ENCODE results near the gene SNX10. TPM values are rescaled to one million over a fixed set of nuclear protein-coding genes. Genes with fewer than 3 reads are reported as not detected.
A peak's percentile ranks its signal among the peaks of the same experiment; 100 is the strongest.

The SNX10 gene
- total and polyA plus RNA-seq, 8 donors: 7.4 to 75.6 (median 10.3) TPM

GRCh38 chr7:26345202-26345601 lies 53.5 kb downstream of the SNX10 start:
- peaks cover 0 to 25% of the 10 kb centered on the region in 2 donors for H3K36me3 ChIP-seq
- H3K4me1 ChIP-seq: peaks cover 0 to 15% of the 10 kb centered on the region in 2 donors
- intact Hi-C loops (cut with DNase I): no loop called here
- ATAC-seq: no peak
- no peaks in the 10 kb centered on the region for H3K9me3 ChIP-seq
- H3K4me3 ChIP-seq: no peak overlapping the region
- TF ChIP-seq, protein P1, sequence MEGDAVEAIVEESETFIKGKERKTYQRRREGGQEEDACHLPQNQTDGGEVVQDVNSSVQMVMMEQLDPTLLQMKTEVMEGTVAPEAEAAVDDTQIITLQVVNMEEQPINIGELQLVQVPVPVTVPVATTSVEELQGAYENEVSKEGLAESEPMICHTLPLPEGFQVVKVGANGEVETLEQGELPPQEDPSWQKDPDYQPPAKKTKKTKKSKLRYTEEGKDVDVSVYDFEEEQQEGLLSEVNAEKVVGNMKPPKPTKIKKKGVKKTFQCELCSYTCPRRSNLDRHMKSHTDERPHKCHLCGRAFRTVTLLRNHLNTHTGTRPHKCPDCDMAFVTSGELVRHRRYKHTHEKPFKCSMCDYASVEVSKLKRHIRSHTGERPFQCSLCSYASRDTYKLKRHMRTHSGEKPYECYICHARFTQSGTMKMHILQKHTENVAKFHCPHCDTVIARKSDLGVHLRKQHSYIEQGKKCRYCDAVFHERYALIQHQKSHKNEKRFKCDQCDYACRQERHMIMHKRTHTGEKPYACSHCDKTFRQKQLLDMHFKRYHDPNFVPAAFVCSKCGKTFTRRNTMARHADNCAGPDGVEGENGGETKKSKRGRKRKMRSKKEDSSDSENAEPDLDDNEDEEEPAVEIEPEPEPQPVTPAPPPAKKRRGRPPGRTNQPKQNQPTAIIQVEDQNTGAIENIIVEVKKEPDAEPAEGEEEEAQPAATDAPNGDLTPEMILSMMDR (IDR thresholded peaks at IDR 0.05): no peak
- H3K27me3 ChIP-seq: no peaks in the 10 kb centered on the region
- no peak for DNase-seq
- H3K27ac ChIP-seq: no peak overlapping the region

DNA sequence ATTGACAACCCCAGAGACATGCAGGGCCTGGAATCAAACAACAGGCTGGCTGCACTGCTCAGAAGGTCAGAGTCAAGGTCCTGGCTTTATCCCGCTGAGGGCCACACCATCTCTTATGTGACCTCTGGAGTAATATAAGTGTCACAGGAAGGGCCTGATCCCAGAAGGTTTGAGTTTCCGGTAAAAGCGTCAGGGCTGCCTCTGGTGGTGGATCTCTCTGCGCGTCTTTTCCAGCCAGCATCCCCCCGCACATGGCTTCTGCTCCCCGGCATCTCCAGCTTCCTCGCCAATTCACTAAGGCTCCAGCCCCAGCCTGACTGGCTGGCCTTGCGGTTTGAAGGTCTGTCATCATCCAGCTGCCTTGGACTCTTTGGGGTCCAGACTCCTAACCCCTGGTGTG lies 54.2 kb downstream of the SNX10 start:
- no peaks in the 10 kb centered on the region for H3K9me3 ChIP-seq
- no peak for DNase-seq
- H3K4me3 ChIP-seq: no peak overlapping the region
- no peak overlapping the region for H3K27ac ChIP-seq
- no peaks in the 10 kb centered on the region for H3K27me3 ChIP-seq
- TF ChIP-seq, protein P1 (IDR thresholded peaks at IDR 0.05): no peak
- intact Hi-C loops (cut with DNase I): no loop called here
- H3K4me1 ChIP-seq: peaks cover 0 to 15% of the 10 kb centered on the region in 2 donors
- H3K36me3 ChIP-seq: peaks cover 0 to 25% of the 10 kb centered on the region in 2 donors
- ATAC-seq: no peak

GRCh38 chr7:26346611-26347203 lies 55.0 kb downstream of the SNX10 start:
- H3K27ac ChIP-seq: no peak overlapping the region
- H3K27me3 ChIP-seq: no peaks in the 10 kb centered on the region
- H3K4me3 ChIP-seq: no peak overlapping the region
- H3K4me1 ChIP-seq: peaks cover 0 to 15% of the 10 kb centered on the region in 2 donors
- intact Hi-C loops (cut with DNase I): no loop called here
- H3K9me3 ChIP-seq: no peaks in the 10 kb centered on the region
- DNase-seq: peak in 1 of 4 donors; percentile 73
- ATAC-seq: peak; percentile 95
- H3K36me3 ChIP-seq: peaks cover 0 to 25% of the 10 kb centered on the region in 2 donors
- TF ChIP-seq, protein P1 (IDR thresholded peaks at IDR 0.05): no peak

DNA sequence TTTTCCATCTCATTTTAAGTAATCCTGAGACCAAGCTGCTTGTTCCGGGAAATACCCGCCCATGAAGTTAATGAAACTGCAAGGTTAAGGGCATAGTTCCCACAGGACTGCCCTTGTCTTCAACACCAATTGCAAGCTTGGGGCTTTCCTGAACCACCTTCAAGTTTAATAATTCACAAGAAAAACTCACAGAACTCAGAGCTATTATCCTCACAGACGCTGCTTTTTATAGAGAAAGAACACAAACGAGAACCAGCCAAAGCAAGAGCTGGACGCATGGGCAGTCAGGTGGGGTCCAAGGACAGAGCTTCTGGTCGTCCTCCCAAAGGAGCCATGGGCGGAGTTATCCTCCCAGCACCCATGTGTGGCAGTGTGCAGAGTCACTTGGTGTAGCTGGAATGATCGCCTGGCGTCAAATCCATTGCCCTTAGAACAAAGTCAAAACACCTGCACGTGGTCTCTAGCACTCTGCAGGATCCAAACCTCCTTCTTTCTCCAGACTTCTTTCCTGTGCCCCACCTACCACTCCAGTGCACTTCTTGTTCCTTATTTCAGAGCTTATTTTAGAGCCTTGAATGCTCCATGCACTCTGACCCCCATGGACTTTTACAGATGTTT lies 56.7 kb downstream of the SNX10 start:
- Histone ChIP-seq H3K36me3 (peaks cover 0 to 25% of the 10 kb centered on the region in 2 donors), H3K9me3 (no peaks in the 10 kb centered on the region), H3K4me3 (no peak overlapping the region), H3K27me3 (no peaks in the 10 kb centered on the region), H3K4me1 (peaks cover 0 to 15% of the 10 kb centered on the region in 2 donors), H3K27ac (no peak overlapping the region)
- DNase-seq: no peak
- ATAC-seq: peak; percentile 27
- TF ChIP-seq, protein P1 (IDR thresholded peaks at IDR 0.05): no peak
- intact Hi-C loops (cut with DNase I): no loop called here

GRCh38 chr7:26349005-26349915 lies 57.6 kb downstream of the SNX10 start:
- TF ChIP-seq, protein P1 (IDR thresholded peaks at IDR 0.05): no peak
- intact Hi-C loops (cut with DNase I): no loop called here
- Histone ChIP-seq H3K4me1 (peaks cover 0 to 15% of the 10 kb centered on the region in 2 donors), H3K4me3 (no peak overlapping the region), H3K9me3 (no peaks in the 10 kb centered on the region), H3K27me3 (no peaks in the 10 kb centered on the region), H3K36me3 (peaks cover 0 to 25% of the 10 kb centered on the region in 2 donors), H3K27ac (no peak overlapping the region)
- DNase-seq (no peak), ATAC-seq (peak; percentile 8)
